Neural crest cell (in vitro differentiated cells): Measurements from ENCODE around the gene PCED1B. TPM values are rescaled to one million over a fixed set of nuclear protein-coding genes. Genes with fewer than 3 reads are reported as not detected.
A peak's percentile ranks its signal among the peaks of the same experiment; 100 is the strongest.
"Not testable (repeated sequence)": the region's sequence is repeated elsewhere in the genome, so short reads cannot be mapped to it uniquely, and the experiment has no call there.

ENCODE experiments used
- DNase-seq: peaks from one replicate; pipeline ENCODE4 v3.0.0; 2021; ENCODE audit warnings: low read depth, mixed read lengths, low spot score
- H3K27ac Mint-ChIP-seq: one replicate; pipeline ENCODE4 v1.8.0; 2021; ENCODE audit warnings: mild to moderate bottlenecking, mixed read lengths; ENCODE audit not compliant: unreplicated experiment
- H3K27me3 Mint-ChIP-seq: 2 replicates; pipeline ENCODE4 v1.8.0; 2021; ENCODE audit warnings: low read depth, mild to moderate bottlenecking, mixed read lengths
- H3K36me3 Mint-ChIP-seq: 2 replicates; pipeline ENCODE4 v1.8.0; 2021; ENCODE audit warnings: low read depth, mild to moderate bottlenecking, mixed read lengths
- H3K4me1 Mint-ChIP-seq: 2 replicates; pipeline ENCODE4 v1.8.0; 2021; ENCODE audit warnings: mixed read lengths
- H3K4me3 Mint-ChIP-seq: one replicate; pipeline ENCODE4 v1.8.0; 2021; ENCODE audit warnings: mild to moderate bottlenecking, mixed read lengths
- H3K9me3 Mint-ChIP-seq: 2 replicates; pipeline ENCODE4 v1.8.0; 2021; ENCODE audit warnings: mixed read lengths
- total RNA-seq: library from RNA; stranded (reverse); gene quantifications from 2 replicates; pipeline ENCODE4 v1.2.1, GENCODE V29; 2021
- TF ChIP-seq, protein P1 (sequence below): fragments of 200-600 bp; sonication (generic); conservative IDR thresholded peaks from 2 replicates; pipeline ENCODE4 v1.5.0; 2021; ENCODE audit warnings: antibody characterized with exemption, mild to moderate bottlenecking

PCED1B gene
- total RNA-seq, 1 donor from 2014 or later = 0.47 TPM

DNA sequence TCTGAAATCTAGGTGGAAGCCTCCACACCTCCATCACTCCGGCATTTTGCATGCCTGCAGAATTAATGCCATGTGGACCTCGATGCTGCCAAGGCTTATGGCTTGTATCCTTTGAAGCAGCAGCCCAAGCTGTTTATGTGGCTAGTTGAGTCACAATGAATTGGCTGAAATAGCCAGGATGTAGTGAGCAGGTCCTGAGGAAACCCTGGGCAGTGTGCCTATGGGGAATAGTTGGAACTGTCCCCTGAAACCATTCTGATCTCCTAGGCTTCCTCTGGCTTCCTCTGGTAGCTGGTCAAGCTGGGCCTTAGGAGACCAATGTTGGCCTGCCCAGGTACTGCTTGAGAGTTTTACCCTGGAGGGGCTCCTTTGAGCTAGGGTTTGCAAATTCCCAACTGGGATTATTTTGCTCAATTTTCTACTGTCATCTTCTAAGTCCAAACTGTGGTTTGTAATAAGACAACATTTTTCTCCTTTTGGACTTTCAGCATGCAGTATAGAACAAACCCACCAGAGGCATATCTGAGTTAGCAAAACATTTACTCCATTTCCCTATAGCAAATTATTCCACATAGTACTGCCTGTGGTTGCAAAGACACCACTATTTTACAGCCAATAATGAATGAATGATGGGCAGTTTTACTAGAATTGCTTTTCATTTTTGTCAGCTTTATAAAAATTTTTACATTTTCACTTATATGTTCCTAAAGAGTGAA is 85.5 kb downstream of the PCED1B start:
- no peak overlapping the region for H3K4me3 Mint-ChIP-seq
- no peak overlapping the region for H3K27ac Mint-ChIP-seq
- peaks cover 4% of the 10 kb centered on the region for H3K36me3 Mint-ChIP-seq
- H3K27me3 Mint-ChIP-seq = no peaks in the 10 kb centered on the region
- DNase-seq = no peak
- peaks cover 5% of the 10 kb centered on the region for H3K9me3 Mint-ChIP-seq
- TF ChIP-seq, protein P1, sequence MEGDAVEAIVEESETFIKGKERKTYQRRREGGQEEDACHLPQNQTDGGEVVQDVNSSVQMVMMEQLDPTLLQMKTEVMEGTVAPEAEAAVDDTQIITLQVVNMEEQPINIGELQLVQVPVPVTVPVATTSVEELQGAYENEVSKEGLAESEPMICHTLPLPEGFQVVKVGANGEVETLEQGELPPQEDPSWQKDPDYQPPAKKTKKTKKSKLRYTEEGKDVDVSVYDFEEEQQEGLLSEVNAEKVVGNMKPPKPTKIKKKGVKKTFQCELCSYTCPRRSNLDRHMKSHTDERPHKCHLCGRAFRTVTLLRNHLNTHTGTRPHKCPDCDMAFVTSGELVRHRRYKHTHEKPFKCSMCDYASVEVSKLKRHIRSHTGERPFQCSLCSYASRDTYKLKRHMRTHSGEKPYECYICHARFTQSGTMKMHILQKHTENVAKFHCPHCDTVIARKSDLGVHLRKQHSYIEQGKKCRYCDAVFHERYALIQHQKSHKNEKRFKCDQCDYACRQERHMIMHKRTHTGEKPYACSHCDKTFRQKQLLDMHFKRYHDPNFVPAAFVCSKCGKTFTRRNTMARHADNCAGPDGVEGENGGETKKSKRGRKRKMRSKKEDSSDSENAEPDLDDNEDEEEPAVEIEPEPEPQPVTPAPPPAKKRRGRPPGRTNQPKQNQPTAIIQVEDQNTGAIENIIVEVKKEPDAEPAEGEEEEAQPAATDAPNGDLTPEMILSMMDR = peak; percentile 15
- peaks cover 6% of the 10 kb centered on the region for H3K4me1 Mint-ChIP-seq

DNA sequence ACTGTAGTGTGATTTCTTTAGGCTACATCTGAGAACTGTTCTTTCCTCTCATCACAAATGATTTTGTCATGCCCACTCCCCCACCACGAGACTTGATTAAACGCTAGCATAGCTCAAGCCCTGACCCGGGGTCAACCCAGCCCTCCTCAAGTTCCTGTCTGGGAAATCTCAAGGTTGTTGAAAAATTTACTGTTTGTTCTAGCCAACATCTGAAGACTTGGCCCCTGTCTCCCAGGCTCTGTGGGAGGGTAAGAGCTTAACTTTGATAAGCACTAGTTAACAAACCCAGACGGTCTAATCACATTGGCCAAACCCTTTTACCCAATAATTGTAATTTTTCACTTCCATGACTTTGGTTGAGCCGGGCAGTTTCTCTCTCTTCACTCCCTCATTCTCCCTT is 86.5 kb downstream of the PCED1B start:
- H3K36me3 Mint-ChIP-seq = peaks cover 10% of the 10 kb centered on the region
- H3K27ac Mint-ChIP-seq = no peak overlapping the region
- H3K4me3 Mint-ChIP-seq = no peak overlapping the region

DNA sequence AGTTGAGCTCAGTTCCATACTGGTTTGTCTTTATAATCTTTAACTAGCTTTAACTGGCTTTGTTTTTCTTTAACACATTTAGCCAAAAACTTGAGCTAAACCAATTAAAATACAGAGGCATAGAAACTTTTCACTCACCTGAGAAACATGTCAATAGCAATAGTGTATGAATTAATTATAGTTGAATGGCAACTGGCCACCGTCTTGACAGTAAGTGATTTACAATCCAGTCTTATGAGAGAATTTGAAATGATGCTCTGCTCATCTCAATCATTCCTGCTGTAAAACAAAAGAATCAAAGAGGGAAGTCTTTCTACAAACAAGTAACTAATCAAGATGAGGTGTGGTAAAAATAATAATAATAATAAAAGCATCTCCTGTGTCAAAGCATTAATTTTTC is 86.9 kb downstream of the PCED1B start:
- H3K9me3 Mint-ChIP-seq = peaks cover 5% of the 10 kb centered on the region
- DNase-seq = no peak
- TF ChIP-seq, protein P1 = no peak
- H3K36me3 Mint-ChIP-seq = peaks cover 10% of the 10 kb centered on the region
- no peak overlapping the region for H3K4me3 Mint-ChIP-seq
- H3K4me1 Mint-ChIP-seq = peaks cover 6% of the 10 kb centered on the region
- no peaks in the 10 kb centered on the region for H3K27me3 Mint-ChIP-seq
- H3K27ac Mint-ChIP-seq = no peak overlapping the region

More for the DNA sequence above, 86.5 kb downstream of the PCED1B start:
- peaks cover 5% of the 10 kb centered on the region for H3K9me3 Mint-ChIP-seq
- TF ChIP-seq, protein P1 = no peak
- H3K4me1 Mint-ChIP-seq = peaks cover 6% of the 10 kb centered on the region
- H3K27me3 Mint-ChIP-seq = no peaks in the 10 kb centered on the region
- no peak for DNase-seq

DNA sequence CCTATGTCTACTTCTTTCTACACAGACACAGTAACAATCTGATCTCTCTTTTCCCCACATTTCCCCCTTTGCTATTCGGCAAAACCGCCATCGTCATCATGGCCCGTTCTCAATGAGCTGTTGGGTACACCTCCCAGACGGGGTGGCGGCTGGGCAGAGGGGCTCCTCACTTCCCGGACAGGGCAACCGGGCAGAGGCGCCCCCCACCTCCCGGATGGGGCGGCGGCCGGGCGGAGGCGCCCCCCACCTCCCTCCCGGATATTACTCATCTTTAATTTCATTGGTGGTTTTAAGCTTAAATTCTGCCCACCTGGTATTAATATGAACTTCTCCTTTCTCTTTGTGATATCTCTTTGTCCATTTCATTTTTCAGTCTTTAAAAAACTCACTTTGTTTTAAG is 90.9 kb downstream of the PCED1B start:
- H3K4me1 Mint-ChIP-seq, DNase-seq, H3K27me3 Mint-ChIP-seq, H3K27ac Mint-ChIP-seq, H3K4me3 Mint-ChIP-seq: not testable (repeated sequence)
- H3K36me3 Mint-ChIP-seq = peaks cover 12% of the 10 kb centered on the region
- H3K9me3 Mint-ChIP-seq = peaks cover 11% of the 10 kb centered on the region

DNA sequence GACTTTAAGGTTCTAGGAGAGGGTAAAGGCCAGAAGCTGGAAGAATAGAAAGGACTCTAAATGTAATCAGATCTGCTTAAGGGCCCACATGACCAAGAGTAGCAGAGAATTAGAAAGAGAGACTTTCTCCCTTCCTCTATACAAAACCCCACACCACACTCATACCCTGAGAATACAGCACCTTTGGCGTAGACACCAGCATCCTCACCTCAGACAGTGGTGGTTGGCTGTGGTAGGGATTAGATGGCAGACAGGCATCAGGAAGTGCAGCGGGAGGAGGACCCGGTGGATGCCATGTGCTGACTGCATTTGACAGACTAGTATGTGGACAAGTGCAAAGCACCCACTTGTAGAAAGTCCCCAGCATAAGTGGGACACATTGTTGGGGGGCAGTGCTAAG is 98.6 kb downstream of the PCED1B start:
- DNase-seq = no peak
- Mint-ChIP-seq H3K4me1 (no peaks in the 10 kb centered on the region), H3K27ac (no peak overlapping the region), H3K4me3 (no peak overlapping the region), H3K27me3 (no peaks in the 10 kb centered on the region), H3K36me3 (no peaks in the 10 kb centered on the region), H3K9me3 (no peaks in the 10 kb centered on the region)
- TF ChIP-seq, protein P1 = no peak

DNA sequence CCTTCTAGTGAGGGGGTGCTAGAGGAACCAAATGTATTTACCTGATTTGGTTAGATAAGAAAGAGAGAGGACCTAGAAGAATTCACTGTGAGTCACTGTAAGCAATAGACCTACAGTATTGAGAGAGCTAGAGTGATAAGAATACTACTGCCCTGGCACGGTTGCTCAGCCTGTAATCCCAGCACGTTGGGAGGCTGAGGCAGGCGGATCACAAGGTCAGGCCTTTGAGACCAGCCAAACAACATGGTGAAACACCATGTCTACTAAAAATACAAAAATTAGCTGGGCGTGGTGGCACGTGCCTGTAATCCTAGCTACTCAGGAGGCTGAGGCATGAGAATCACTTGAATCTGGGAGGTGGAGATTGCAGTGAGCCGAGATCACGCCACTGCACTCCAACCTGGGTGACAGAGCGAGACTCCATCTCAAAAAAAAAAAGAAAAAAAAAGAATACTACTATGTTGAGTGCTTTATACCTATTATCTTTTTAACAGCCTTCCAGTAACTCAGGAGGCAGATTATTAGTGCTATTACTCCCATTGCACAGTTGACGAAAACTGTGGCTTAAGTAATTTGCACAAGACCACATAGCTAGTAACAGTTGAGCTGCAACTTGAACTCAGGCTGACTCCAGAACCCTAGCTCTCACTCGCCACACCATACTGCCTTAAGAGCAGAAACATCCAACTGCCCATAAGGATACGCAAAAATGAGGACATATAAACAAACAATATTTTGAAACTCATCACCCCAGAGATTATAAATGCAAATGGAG is 102.9 kb downstream of the PCED1B start:
- H3K27ac Mint-ChIP-seq = not testable (repeated sequence)

More for the DNA sequence above, 102.9 kb downstream of the PCED1B start:
- not testable (repeated sequence) for H3K36me3 Mint-ChIP-seq, H3K27me3 Mint-ChIP-seq, DNase-seq, H3K4me3 Mint-ChIP-seq, H3K9me3 Mint-ChIP-seq, H3K4me1 Mint-ChIP-seq
